ENCODE measurements around the gene ZBTB12. TPM values are rescaled to one million over a fixed set of nuclear protein-coding genes. Genes with fewer than 3 reads are reported as not detected.

ZBTB12 gene, protein sequence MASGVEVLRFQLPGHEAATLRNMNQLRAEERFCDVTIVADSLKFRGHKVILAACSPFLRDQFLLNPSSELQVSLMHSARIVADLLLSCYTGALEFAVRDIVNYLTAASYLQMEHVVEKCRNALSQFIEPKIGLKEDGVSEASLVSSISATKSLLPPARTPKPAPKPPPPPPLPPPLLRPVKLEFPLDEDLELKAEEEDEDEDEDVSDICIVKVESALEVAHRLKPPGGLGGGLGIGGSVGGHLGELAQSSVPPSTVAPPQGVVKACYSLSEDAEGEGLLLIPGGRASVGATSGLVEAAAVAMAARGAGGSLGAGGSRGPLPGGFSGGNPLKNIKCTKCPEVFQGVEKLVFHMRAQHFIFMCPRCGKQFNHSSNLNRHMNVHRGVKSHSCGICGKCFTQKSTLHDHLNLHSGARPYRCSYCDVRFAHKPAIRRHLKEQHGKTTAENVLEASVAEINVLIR
- total RNA-seq (2021) = 16.2 and 20.3 TPM in 2 replicates
- percentile 44 among the genes with signal in this experiment for Bru-seq, nascent RNA
- percentile 58 among the genes with signal in this experiment for BruChase-seq, experiment 1, labeled RNA remaining after a 2-hour chase
- BruChase-seq, experiment 2, labeled RNA remaining after a 6-hour chase = percentile 78 among the genes with signal in this experiment
- long read RNA-seq = 0 reads

DNA sequence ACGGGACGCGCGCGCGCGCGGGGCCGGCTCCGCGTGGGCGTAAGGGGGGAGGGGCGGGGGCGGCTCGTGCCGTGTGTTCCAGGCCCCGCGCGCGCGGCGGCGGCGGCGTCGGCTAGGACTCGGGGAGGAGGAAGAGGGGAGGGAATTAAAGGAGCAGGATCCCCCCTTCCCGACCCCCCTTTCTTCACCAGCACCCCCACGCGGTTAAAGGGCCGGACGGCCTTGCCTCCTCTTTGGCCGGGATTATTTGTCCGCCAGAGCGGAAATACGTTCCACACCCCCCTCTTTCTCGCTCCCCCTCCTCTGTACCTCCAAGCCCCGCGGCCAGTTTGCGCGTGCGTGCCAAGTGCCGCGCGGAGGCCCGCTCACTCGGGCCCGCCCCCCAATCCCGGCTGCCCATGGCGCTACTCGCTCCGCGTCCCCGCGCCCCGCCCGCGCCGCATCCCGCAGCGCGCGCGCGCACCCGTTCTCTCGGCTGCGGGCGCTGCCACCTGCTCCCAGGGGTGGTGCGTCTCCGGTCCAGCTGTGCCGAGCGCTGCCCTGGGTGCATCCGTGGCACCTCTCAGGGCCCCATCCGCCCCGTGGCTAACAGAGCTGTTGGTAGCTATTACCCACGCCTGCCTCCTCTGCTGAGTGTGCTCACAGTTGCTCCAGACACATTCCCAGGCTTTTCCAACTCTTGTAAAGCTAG lies at the start of gene ZBTB12:
Gene ZBTB12 (minus strand): TSS at position 134 of the 691 bp plus-strand sequence. CDS start 781 bp downstream, outside the sequence.
- Histone ChIP-seq H3K27ac (peak within 1 kb of the TSS; percentile 18; the same call in 1 of the 2 replicates), H3K9me2 (ENCODE audit: insufficient read depth) (no peaks in the 10 kb centered on the region), H3K4me2 (peak within 1 kb of the TSS; percentile 72), H3F3A (ENCODE audit: insufficient read depth, low read depth) (peaks cover 30% of the 10 kb centered on the region), H3K36me3 (ENCODE audit: low read depth) (no peaks in the 10 kb centered on the region), H2AFZ (peak within 1 kb of the TSS; percentile 86), H4K20me1 (ENCODE audit: insufficient read depth) (no peaks in the 10 kb centered on the region), H3K4me3 (peak within 1 kb of the TSS; percentile 65), H3K4me1 (replicated peaks; ENCODE audit: insufficient read depth) (peaks cover 23% of the 10 kb centered on the region), H3K27me3 (ENCODE audit: insufficient read depth, low read depth) (no peaks in the 10 kb centered on the region), H3K79me2 (ENCODE audit: low read depth) (peaks cover 16% of the 10 kb centered on the region), H3K9me3 (ENCODE audit: insufficient read depth, low read depth) (no peaks in the 10 kb centered on the region)
- ChIA-PET CTCF (interaction anchor here (0.5 to 1.0 kb wide), 2 partner anchors 15 to 50 kb away, joined by 3 to 4 read pairs; no protein-coding TSS in a partner anchor), POLR2A (ENCODE audit: unreplicated experiment) (interaction anchor here (0.5 to 0.9 kb wide), 8 partner anchors 24 to 1303 kb away, joined by 3 to 21 read pairs (median 4); partner anchors contain the start of genes FKBPL, HSD17B8 and HSPA1B)
- peak; percentile 76 to 95 for DNase-seq
- TF ChIP-seq EZH2 (IDR thresholded peaks at IDR 0.05; ENCODE audit: low read depth) = no peak
- TF ChIP-seq CTCF (conservative IDR thresholded peaks at IDR 0.05) = no peak
- intact Hi-C loops (cut with micrococcal nuclease; ENCODE audit: unreplicated experiment) = loop anchor here (2.0 kb wide), 1 partner anchor 51 kb away; no protein-coding TSS in a partner anchor
- no TSS peak for BruUV-seq (replicated peaks)

DNA sequence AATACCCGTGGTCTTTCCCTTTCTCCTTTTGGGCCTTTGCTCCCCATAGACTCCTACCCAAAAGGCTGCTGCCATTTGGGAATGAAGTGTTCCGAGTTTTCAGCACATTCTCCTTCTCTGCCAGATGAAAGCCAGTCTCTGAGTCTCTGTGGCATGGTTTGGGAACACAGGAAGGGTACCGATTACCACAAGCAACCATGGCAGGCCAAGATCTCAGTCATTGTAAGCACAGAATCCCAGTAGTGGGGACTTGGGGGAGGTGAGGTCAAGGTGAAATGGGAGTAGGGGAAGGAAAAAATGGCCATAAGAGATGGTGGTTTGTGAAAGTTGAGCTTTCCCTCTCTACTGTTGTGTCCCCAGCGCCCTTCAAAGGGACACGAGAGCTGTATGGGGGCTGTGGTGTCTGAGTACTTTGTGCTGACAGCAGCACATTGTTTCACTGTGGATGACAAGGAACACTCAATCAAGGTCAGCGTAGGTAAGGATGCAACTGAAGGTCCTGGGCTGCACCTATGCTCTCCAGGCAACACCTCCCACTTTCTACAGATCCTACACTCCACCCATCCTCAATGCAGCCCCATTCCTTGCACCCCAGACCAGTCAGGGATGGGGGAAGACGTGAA lies 48.2 kb upstream of the ZBTB12 start:
- H3K4me2 ChIP-seq = no peak overlapping the region
- H3K27ac ChIP-seq = peak overlapping the region; percentile 46; the same call in 1 of the 2 replicates
- no peak overlapping the region for H2AFZ ChIP-seq
- POLR2A ChIA-PET (ENCODE audit: unreplicated experiment) = no interaction called here
- H3K9me3 ChIP-seq (ENCODE audit: insufficient read depth, low read depth) = no peaks in the 10 kb centered on the region
- peaks cover 41% of the 10 kb centered on the region for H3K4me1 ChIP-seq (replicated peaks; ENCODE audit: insufficient read depth)
- H3K4me3 ChIP-seq = no peak overlapping the region
- intact Hi-C loops (cut with micrococcal nuclease; ENCODE audit: unreplicated experiment) = loop anchor here (5.0 to 10.0 kb wide), 2 partner anchors 118 to 175 kb away; partner anchors contain the start of gene VWA7
- DNase-seq = no peak
- CTCF ChIA-PET = no interaction called here
- no peaks in the 10 kb centered on the region; the same call in 1 of the 2 replicates for H3K9me2 ChIP-seq (ENCODE audit: insufficient read depth)
- peaks cover 51% of the 10 kb centered on the region for H3F3A ChIP-seq (ENCODE audit: insufficient read depth, low read depth)
- H3K79me2 ChIP-seq (ENCODE audit: low read depth) = no peaks in the 10 kb centered on the region
- no TSS peak for BruUV-seq (replicated peaks)
- H4K20me1 ChIP-seq (ENCODE audit: insufficient read depth) = no peaks in the 10 kb centered on the region
- TF ChIP-seq CTCF (conservative IDR thresholded peaks at IDR 0.05) (no peak), EZH2 (IDR thresholded peaks at IDR 0.05; ENCODE audit: low read depth) (no peak)
- no peaks in the 10 kb centered on the region for H3K27me3 ChIP-seq (ENCODE audit: insufficient read depth, low read depth)
- H3K36me3 ChIP-seq (ENCODE audit: low read depth) = 0 out of 2 replicates have a peak, but pooled peaks cover 5% of the 10 kb centered on the region

All from PC-9 (cell line).